ENCODE measurements around the gene TMEM184B.

The TMEM184B gene

DNA sequence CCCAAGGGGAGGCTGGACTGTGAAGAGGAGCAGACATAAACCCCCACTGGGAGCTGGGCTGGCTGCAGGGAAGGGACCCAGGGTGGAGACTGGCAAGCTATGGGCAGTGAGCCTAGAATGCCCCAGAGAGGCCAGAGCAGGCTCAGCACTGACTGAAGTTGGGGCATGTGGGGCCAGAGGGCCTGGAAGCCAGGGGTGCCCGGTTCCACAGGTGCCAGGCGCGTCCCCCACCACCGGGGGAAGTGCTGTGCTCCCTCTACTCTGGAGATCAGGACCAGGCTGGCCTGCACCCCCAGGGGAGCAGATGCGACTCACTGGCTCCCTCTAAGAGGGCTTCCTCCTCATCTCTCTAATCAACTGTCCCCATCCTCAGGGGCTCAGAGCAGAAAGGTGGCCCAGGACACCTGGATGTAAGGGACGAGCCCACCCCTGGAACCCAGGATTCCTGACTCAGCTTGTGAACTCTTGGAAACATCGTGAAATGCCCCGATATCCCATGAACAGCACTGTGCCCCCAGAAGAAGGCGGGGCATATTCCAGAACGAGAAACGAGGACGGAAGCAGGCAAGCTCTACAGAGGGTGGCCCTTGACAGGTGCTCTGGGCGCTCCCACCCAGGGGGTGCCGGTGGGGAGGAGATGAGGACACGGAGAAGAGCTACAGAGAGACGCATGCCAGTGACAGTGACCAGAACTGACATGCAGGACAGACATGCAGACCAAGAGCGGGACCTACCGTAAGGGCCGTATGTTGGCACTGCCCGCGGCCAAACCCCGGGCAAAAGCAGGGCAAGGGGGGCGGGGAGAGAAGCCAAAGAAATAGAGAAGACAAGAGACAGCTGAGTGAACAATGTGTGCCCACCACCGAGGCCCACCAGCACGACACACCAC, 50.7 kb downstream of the TMEM184B start:
- no peak for DNase-seq

DNA sequence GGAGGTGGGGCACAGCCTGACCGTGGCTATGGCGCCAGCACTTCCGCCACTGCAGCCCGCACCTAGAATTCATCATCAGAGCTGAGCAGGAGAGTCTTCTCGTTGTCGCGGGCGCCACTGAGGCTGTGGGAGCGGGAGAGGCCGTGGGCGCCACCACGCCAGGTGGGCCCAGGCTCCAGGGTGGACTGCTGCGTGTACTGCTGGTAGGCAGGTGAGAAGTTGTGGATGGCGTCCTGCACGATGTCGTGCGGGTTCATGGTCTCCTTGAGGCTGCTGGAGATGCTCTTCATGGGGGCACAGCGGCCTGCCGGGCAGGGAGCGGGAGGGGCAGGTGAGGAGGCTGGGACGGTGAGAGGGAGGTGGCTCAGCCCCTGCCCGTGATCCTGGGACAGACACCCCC, 51.4 kb downstream of the TMEM184B start:
- DNase-seq = no peak

GRCh38 chr22:38220653-38221386, 52.0 kb downstream of the TMEM184B start:
- no peak for DNase-seq

DNA sequence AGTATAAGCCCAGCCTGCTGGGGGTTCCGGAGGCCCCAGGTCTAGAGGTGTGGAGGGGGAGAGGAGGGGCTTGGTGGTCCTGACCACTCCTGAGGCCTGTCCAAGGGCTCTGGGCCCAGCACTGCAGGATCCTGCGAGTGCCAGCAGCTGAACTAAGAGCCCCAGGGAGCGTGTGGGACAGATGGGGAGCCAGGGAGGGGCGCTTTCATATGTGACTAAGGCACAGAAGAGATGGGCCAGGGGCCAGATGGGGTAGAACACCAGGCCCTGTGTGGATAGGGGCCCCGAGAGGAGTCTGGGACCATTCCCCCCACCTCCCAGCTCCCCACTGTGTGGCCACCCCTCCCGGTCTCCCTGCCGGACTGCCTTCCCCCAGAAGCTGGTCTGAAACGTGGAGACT, 52.6 kb downstream of the TMEM184B start:
- no peak for DNase-seq

DNA sequence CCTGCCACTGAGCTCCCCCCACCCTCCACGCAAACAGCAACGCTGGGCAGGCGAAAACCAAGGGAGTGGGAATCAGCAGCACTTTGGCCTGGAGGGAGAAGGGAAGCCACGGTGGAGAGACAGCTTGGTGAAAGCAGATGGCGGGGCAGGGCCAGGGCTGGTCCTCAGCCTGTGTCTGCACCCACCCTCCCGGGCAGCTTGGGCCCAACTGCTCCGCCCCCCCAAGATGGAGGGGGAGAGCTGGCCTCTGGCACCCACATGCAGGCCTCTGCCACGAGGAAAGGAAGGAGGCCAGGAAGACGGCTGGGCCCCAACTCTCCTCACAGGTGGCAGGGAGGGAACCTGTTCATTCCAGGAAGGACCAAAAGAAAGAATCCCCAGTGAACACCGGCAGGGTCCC, 53.2 kb downstream of the TMEM184B start:
- no peak for DNase-seq

GRCh38 chr22:38218661-38219622, 53.9 kb downstream of the TMEM184B start:
- DNase-seq = no peak

DNA sequence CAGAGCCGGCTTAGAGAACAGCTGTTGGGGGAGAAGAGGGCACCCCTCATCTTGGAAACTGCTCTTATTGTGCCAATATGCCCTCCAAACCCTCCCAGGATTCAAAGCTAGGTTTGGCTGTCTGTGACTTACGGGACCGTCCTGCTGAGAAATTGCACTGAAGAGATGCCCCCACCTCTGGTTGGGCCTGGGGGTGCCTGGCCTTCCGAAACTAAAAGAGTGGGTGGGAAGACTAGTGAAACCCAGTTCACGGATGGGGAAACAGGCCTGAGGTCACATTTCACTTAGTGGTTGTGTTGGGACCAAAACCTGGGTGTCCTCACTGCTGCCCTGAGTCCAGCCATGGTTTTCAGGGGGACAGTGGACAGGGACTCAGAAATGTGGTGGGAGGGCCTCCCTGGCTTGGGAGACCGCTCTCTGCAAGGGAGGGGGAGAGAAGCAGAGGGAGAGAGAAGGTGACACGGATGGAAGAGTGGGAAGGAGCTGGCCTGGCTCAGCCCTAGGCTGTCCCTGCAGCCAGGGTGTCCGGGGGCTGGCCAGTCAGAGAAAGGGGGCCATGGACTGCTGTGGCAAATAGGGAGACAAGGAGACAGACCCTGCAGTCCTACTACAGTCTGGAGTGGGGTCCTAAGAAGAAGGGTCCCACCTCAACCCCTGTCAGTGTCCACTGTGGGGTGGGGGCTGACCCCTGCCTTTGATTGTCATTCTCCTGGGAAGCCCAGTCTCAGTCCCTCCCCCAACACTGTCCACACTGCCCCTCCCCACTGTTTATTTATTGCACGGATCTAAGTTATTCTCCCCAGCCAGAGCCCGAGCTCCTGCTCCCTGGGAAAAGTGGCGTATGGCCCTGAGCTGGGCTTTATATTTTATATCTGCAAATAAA, 57.4 kb downstream of the TMEM184B start:
- no peak for DNase-seq

- peak; percentile 19 to 46 (median 40) for DNase-seq
These were observed 58.3 kb downstream of the TMEM184B start for GRCh38 chr22:38214302-38215056.

GRCh38 chr22:38213990-38214301, 58.9 kb downstream of the TMEM184B start:
- no peak for DNase-seq

DNA sequence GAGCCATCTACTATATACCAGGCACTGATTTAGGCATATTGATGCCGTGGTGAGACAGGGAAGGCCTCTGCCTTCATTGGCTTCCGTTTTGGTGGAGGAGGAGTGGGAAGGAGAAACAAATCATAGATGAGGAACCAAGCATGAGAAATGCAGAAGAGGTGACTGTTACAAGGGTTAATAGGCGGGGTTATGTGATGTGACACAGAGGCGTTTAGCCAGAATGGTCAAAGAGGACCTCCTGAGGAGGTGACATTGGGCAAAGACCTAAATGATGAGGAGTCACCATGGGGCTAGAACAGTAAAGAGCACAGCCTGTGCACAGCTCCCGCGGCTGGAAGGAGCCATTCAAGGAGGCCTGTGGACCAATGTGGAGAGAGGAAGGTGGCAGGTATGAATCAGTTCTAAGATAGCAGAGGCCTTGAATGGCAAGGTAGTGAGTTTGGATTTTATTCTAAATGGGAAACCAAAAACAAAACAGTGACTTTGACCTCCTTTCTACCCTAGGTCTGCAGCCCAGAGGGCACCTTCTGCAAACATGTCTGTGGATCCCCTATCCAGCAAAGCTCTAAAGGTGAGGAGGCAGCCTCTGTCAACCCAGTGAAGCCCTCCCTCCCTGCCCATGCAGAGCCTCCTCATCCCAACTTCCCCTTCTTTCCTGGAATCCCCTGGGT, 59.4 kb downstream of the TMEM184B start:
- no peak for DNase-seq

DNA sequence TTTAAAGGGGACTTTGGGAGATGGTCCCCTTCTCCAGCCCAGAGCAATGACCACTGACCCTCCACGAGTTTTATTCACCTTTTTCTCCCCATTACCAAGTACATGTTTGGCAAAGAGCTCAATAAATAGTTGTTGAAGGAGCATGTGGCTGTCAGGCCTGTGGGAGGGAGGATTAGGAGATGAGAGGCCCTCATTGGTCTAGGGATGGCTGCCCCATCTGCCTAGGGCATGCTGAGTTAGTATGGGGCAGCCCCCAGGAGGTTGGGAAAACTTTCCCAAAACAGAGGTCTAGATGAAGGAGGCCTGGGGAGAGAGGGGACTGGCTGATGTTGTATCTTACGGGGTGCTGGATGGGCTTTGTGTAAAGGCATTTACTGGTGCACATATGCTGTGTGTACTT, 60.4 kb downstream of the TMEM184B start:
- no peak for DNase-seq

- DNase-seq = no peak
These were observed 61.3 kb downstream of the TMEM184B start for GRCh38 chr22:38211556-38211955.

- no peak for DNase-seq
These were observed 64.2 kb downstream of the TMEM184B start for GRCh38 chr22:38208551-38208968.

- DNase-seq = no peak
These were observed 64.8 kb downstream of the TMEM184B start for GRCh38 chr22:38207898-38208432.

DNA sequence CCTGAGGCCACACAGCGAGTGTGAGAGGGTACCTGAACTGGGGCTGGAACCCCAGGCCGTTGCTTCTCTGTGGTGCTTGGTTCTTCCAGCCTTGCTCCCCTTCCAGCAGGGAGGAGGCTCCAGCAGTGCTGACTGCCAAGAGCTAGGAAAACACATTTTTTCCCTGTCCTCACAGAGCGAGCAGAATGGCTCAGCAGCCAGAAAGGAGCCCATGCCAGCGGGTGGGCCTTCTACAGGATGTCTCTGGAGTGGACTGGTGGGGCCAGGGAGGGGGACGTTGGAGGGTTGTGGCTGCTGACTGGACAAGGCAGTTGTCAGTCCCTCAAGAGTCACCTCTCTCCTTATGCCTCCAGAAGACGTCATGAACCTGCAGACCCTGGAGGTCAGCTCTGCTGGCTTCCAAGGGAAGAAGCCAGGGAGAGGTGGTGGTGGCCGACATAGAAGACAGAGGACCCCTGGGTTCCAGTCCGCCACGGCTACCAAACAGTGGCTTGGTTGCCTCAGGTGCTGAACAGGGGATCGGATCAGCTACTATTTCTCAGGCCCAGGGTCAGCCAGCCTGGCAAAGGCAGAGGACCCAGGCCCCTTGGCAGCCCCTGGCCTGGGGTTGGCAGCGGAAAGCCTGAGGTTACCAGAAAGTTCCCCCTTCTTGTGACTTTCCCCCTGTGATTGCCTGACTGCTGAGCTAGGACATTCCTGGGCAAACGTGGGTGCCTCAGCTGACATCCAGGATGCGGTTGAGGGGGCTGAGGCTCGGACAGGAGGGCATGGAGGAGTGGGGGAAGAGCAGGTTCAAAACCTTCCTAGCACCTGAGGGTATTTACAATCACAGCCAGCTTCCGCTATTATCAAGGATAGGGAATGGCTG, 67.3 kb downstream of the TMEM184B start:
- no peak for DNase-seq

GRCh38 chr22:38204784-38205183, 68.0 kb downstream of the TMEM184B start:
- DNase-seq = no peak

DNA sequence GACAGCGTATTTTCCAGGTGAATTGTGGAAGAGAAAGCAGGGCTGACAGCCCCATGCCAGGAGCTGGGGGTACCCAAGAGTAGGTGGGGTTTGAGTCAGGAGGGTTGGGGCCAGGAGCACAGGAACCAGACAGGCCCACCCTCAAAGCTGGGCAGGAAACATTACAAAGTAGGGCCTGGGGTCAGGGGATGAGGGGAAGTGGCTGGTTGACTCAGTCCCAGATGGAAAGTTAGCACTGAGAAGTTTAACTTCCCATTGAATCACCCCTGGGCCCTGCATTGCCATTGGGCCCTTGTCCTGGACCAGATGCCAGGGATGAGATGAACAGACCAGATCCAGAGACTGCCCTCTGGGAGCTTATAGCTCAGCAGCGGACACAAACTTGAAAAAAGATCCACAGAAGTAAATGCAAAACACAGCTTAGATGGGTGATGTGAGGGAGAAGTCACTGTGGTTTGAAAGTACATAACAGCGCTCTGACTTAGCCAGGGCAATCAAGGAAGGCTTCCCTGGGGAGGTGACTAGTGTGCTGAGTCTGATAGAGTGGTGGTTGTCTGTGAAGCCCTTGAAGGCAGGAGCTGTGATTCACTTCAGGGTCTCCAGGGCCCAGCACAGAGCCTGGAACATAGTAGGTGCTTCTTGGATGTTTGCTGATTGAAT, 68.8 kb downstream of the TMEM184B start:
- no peak for DNase-seq

DNA sequence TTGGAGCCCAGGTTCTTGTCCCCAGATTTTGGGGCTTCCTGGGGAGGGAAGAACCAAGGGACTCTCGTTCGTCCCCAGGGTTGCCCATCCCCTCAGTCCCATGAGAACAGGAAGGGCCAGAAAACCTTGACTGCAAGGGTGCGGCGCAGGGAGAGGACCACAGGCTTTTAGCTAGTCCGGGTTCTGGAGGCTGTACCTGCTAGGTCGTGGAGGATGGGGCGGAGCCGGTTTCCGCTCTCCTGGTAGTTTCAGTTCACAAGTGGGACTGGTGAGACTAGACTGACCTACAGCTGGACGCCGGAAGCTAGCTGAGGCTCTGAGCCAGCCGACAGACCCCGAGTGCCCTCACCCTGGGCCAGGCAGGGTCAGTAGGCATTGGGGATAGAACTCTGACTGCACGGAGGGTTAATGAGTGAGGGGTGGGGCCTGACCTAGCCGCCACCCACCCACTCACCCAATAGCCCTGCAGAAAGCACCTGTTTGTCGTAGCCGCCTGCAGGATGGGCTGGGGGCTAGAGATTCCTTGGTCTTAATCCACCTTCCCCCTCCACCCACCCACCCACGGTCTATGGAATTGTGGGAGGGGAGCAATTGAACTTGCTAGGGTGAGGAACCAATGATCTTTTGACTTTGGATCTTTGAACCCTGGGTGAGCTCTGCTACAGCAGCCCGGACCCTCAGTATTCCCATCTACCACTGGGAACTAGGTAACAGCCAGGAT, 69.6 kb downstream of the TMEM184B start:
- DNase-seq = no peak
